ENCODE data around the gene MYO5A.
"Not testable (repeated sequence)": the region's sequence is repeated elsewhere in the genome, so short reads cannot be mapped to it uniquely, and the experiment has no call there.

The MYO5A gene

GRCh38 chr15:52422001-52422400 lies 106.7 kb downstream of the MYO5A start:
- in situ Hi-C loops (cut with HindIII; ENCODE audit: low sequenced_read_pairs) = no loop called here
- DNase-seq (ENCODE audit: low read depth, low spot score) = no peak
- H3K4me3 ChIP-seq (ENCODE audit: low read depth, low read length) = no peak overlapping the region
- TF ChIP-seq CTCF (IDR thresholded peaks at IDR 0.05; ENCODE audit: low read depth, low read length) = no peak

- H3K4me3 ChIP-seq (ENCODE audit: low read depth, low read length) = no peak overlapping the region
- in situ Hi-C loops (cut with HindIII; ENCODE audit: low sequenced_read_pairs) = no loop called here
- TF ChIP-seq CTCF (IDR thresholded peaks at IDR 0.05; ENCODE audit: low read depth, low read length) = no peak
- no peak for DNase-seq (ENCODE audit: low read depth, low spot score)
These were observed 107.7 kb downstream of the MYO5A start for GRCh38 chr15:52421029-52421428.

- no peak overlapping the region for H3K4me3 ChIP-seq (ENCODE audit: low read depth, low read length)
- TF ChIP-seq CTCF (IDR thresholded peaks at IDR 0.05; ENCODE audit: low read depth, low read length) = no peak
- in situ Hi-C loops (cut with HindIII; ENCODE audit: low sequenced_read_pairs) = no loop called here
- no peak for DNase-seq (ENCODE audit: low read depth, low spot score)
These were observed 109.2 kb downstream of the MYO5A start for GRCh38 chr15:52419494-52419893.

- H3K4me3 ChIP-seq (ENCODE audit: low read depth, low read length) = no peak overlapping the region
- in situ Hi-C loops (cut with HindIII; ENCODE audit: low sequenced_read_pairs) = no loop called here
- TF ChIP-seq CTCF (IDR thresholded peaks at IDR 0.05; ENCODE audit: low read depth, low read length) = no peak
- no peak for DNase-seq (ENCODE audit: low read depth, low spot score)
These were observed 110.7 kb downstream of the MYO5A start for GRCh38 chr15:52417957-52418356.

- peak; percentile 33 for DNase-seq (ENCODE audit: low read depth, low spot score)
- no peak overlapping the region for H3K4me3 ChIP-seq (ENCODE audit: low read depth, low read length)
- in situ Hi-C loops (cut with HindIII; ENCODE audit: low sequenced_read_pairs) = no loop called here
- TF ChIP-seq CTCF (IDR thresholded peaks at IDR 0.05; ENCODE audit: low read depth, low read length) = no peak
These were observed 111.2 kb downstream of the MYO5A start for GRCh38 chr15:52417521-52417920.

GRCh38 chr15:52416566-52416965 lies 112.1 kb downstream of the MYO5A start:
- H3K4me3 ChIP-seq (ENCODE audit: low read depth, low read length); DNase-seq (ENCODE audit: low read depth, low spot score); in situ Hi-C loops (cut with HindIII; ENCODE audit: low sequenced_read_pairs): not testable (repeated sequence)

- DNase-seq (ENCODE audit: low read depth, low spot score) = peak; percentile 11
- no peak for TF ChIP-seq CTCF (IDR thresholded peaks at IDR 0.05; ENCODE audit: low read depth, low read length)
- in situ Hi-C loops (cut with HindIII; ENCODE audit: low sequenced_read_pairs) = no loop called here
- H3K4me3 ChIP-seq (ENCODE audit: low read depth, low read length) = no peak overlapping the region
These were observed 113.1 kb downstream of the MYO5A start for GRCh38 chr15:52415628-52416027.

Measured in astrocyte of the spinal cord (primary cell).